PC-9 (cell line): Measurements from ENCODE around the gene HACD2. TPM values are rescaled to one million over a fixed set of nuclear protein-coding genes. Genes with fewer than 3 reads are reported as not detected.

ENCODE experiments used
- BruUV-seq: library from RNA; stranded (reverse); fragments of 400-500 nt; replicated peaks from 2 replicates; lab custom pipeline; 2021; lab: Mats Ljungman, UMichigan
- CTCF ChIA-PET: fragments of 300-600 bp; sonication (Branson Sonifier 250); formaldehyde crosslinking; loops from one replicate; lab custom pipeline; 2022; ENCODE audit warnings: antibody characterized with exemption; lab: Charles Lee
- POLR2A ChIA-PET: fragments of 300-600 bp; sonication (Branson Sonifier 250); formaldehyde crosslinking; loops from one replicate; lab custom pipeline; 2022; ENCODE audit warnings: antibody characterized with exemption; ENCODE audit not compliant: unreplicated experiment; lab: Charles Lee
- DNase-seq, 2 experiments: peaks; one replicate each; pipeline versions ENCODE4 v3.0.0 to v3.0.0-alpha.2; 2015 to 2022; ENCODE audit warnings: mixed read lengths in 1 of 2
- H2AFZ ChIP-seq: fragments of 200-600 bp; sonication (generic); 2 replicates; pipeline ENCODE4 v1.8.1; 2017; ENCODE audit warnings: antibody characterized with exemption
- H3F3A ChIP-seq: fragments of 200-600 bp; sonication (generic); 2 replicates; pipeline ENCODE4 v1.8.1; 2017; ENCODE audit warnings: antibody characterized with exemption, mild to moderate bottlenecking, low read depth; ENCODE audit not compliant: insufficient read depth
- H3K27ac ChIP-seq: fragments of 200-600 bp; sonication (generic); 2 replicates; pipeline ENCODE4 v1.6.1; 2016; ENCODE audit warnings: mixed run types
- H3K27me3 ChIP-seq: fragments of 200-600 bp; sonication (generic); 2 replicates; pipeline ENCODE4 v1.6.1; 2016; ENCODE audit warnings: low read depth, mixed run types; ENCODE audit not compliant: insufficient read depth
- H3K36me3 ChIP-seq: fragments of 200-600 bp; sonication (generic); 2 replicates; pipeline ENCODE4 v1.6.1; 2016; ENCODE audit warnings: low read depth, mixed run types
- H3K4me1 ChIP-seq: fragments of 200-600 bp; sonication (generic); replicated peaks from 2 replicates; pipeline ENCODE4 v1.6.1; 2016; ENCODE audit warnings: mixed run types; ENCODE audit not compliant: insufficient read depth
- H3K4me2 ChIP-seq: fragments of 200-600 bp; sonication (generic); 2 replicates; pipeline ENCODE4 v1.6.1; 2017; ENCODE audit warnings: mixed run types
- H3K4me3 ChIP-seq: fragments of 200-600 bp; sonication (generic); 2 replicates; pipeline ENCODE4 v1.6.1; 2016; ENCODE audit warnings: mixed run types
- H3K79me2 ChIP-seq: fragments of 200-600 bp; sonication (generic); 2 replicates; pipeline ENCODE4 v1.6.1; 2017; ENCODE audit warnings: low read depth, mixed run types
- H3K9me2 ChIP-seq: fragments of 200-600 bp; sonication (generic); 2 replicates; pipeline ENCODE4 v1.8.1; 2017; ENCODE audit warnings: mild to moderate bottlenecking; ENCODE audit not compliant: insufficient read depth
- H3K9me3 ChIP-seq: fragments of 200-600 bp; sonication (generic); 2 replicates; pipeline ENCODE4 v1.8.1; 2016; ENCODE audit warnings: low read depth; ENCODE audit not compliant: insufficient read depth
- H4K20me1 ChIP-seq: fragments of 200-600 bp; sonication (generic); 2 replicates; pipeline ENCODE4 v1.8.1; 2017; ENCODE audit not compliant: insufficient read depth
- CTCF ChIP-seq: fragments of 200-600 bp; sonication (generic); conservative IDR thresholded peaks from 2 replicates; pipeline ENCODE4 v1.6.1; 2017; ENCODE audit warnings: mixed run types, antibody characterized with exemption, mild to moderate bottlenecking, moderate library complexity
- EZH2 ChIP-seq: fragments of 200-600 bp; sonication (generic); IDR thresholded peaks from 2 replicates; pipeline ENCODE4 v1.8.0; 2017; ENCODE audit warnings: antibody characterized with exemption, low read depth
- intact Hi-C: fragments of 100-400 bp; cut with micrococcal nuclease; formaldehyde crosslinking; loops from one replicate; pipeline ENCODE4 v1.10.0; 2022; ENCODE audit not compliant: unreplicated experiment
- total RNA-seq: library from RNA; stranded (reverse); gene quantifications from 2 replicates; pipeline ENCODE4 v1.2.3, GENCODE V29; 2021

Gene HACD2
- total RNA-seq, 1 experiment from 2014 or later: 53.3 TPM

DNA sequence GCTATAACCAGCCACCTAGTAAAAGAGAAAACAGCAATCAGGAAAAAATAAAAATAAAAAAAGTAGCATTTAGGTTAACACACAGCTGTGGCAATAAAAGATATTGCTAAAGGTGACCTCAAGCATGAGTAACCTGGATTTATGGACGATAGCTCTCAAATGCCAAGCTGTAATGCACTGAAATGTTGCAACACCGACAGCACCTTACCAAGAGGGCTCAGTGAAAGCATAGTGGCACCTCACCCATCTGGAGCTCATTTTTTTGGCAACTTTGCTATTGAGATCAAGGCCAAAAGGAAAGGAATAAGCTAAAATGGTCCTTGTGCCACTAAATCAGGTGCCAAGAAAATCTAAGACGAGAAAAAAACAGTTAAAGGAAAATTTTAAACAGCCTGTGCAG is 2.5 kb downstream of the HACD2 start:
- no peak for TF ChIP-seq CTCF
- TF ChIP-seq EZH2: no peak
- Histone ChIP-seq H3F3A (peaks cover 11% of the 10 kb centered on the region), H3K79me2 (peaks cover 65% of the 10 kb centered on the region), H2AFZ (no peak overlapping the region), H3K4me3 (peak overlapping the region; percentile 72), H3K9me3 (no peaks in the 10 kb centered on the region), H4K20me1 (no peaks in the 10 kb centered on the region), H3K4me1 (peaks cover 36% of the 10 kb centered on the region), H3K36me3 (peaks cover 20% of the 10 kb centered on the region; the same call in 1 of the 2 replicates), H3K9me2 (no peaks in the 10 kb centered on the region), H3K27me3 (no peaks in the 10 kb centered on the region), H3K4me2 (peak overlapping the region; percentile 89), H3K27ac (peak overlapping the region; percentile 67)
- intact Hi-C loops: loop anchor here (10.0 kb wide), 1 partner anchor 682 kb away; no protein-coding TSS in a partner anchor
- ChIA-PET CTCF (interaction anchor here (0.6 kb wide), 1 partner anchor 451 kb away, joined by 4 read pairs; the partner anchor contains the start of gene KALRN), POLR2A (interaction anchor here (0.7 kb wide), 1 partner anchor 38 kb away, joined by 6 read pairs; no protein-coding TSS in a partner anchor)
- no TSS peak for BruUV-seq
- peak in 1 of 2 experiments; percentile 84 for DNase-seq

- BruUV-seq: no TSS peak
- TF ChIP-seq EZH2 (no peak), CTCF (no peak)
- Histone ChIP-seq H3K79me2 (peaks cover 41% of the 10 kb centered on the region), H3K9me2 (no peaks in the 10 kb centered on the region), H3K9me3 (no peaks in the 10 kb centered on the region), H2AFZ (no peak overlapping the region), H3K27ac (0 out of 2 replicates have a peak overlapping the region, but pooled peaks have one; percentile 11), H3K4me1 (no peaks in the 10 kb centered on the region), H3K27me3 (no peaks in the 10 kb centered on the region), H3K4me2 (no peak overlapping the region), H3K4me3 (no peak overlapping the region), H4K20me1 (peaks cover 20% of the 10 kb centered on the region), H3K36me3 (peaks cover 23% of the 10 kb centered on the region), H3F3A (0 out of 2 replicates have a peak, but pooled peaks cover 5% of the 10 kb centered on the region)
- no peak for DNase-seq
- CTCF ChIA-PET: no interaction called here
- POLR2A ChIA-PET: interaction anchor here (0.6 kb wide), 2 partner anchors 113 to 896 kb away, joined by 11 to 32 read pairs; no protein-coding TSS in a partner anchor
- intact Hi-C loops: no loop called here
These were observed 8.7 kb downstream of the HACD2 start for GRCh38 chr3:123576122-123576521.

GRCh38 chr3:123571973-123572365 is 12.9 kb downstream of the HACD2 start:
- TF ChIP-seq EZH2: no peak
- TF ChIP-seq CTCF: no peak
- H2AFZ ChIP-seq: no peak overlapping the region
- no peak for DNase-seq
- POLR2A ChIA-PET: interaction anchor here (0.7 kb wide), 1 partner anchor 747 kb away, joined by 4 read pairs; no protein-coding TSS in a partner anchor
- intact Hi-C loops: no loop called here
- H3K4me3 ChIP-seq: no peak overlapping the region
- peaks cover 4% of the 10 kb centered on the region; the same call in 1 of the 2 replicates for H3K9me2 ChIP-seq
- peaks cover 32% of the 10 kb centered on the region for H3K79me2 ChIP-seq
- H3K36me3 ChIP-seq: peaks cover 23% of the 10 kb centered on the region
- H3K9me3 ChIP-seq: no peaks in the 10 kb centered on the region
- no TSS peak for BruUV-seq
- CTCF ChIA-PET: interaction anchor here (0.7 kb wide), 1 partner anchor 46 kb away, joined by 3 read pairs; no protein-coding TSS in a partner anchor
- H3K27me3 ChIP-seq: no peaks in the 10 kb centered on the region
- H3K4me2 ChIP-seq: no peak overlapping the region
- H4K20me1 ChIP-seq: peaks cover 23% of the 10 kb centered on the region
- no peak overlapping the region for H3K27ac ChIP-seq
- H3K4me1 ChIP-seq: no peaks in the 10 kb centered on the region
- 0 out of 2 replicates have a peak, but pooled peaks cover 5% of the 10 kb centered on the region for H3F3A ChIP-seq
